Measurements from ENCODE around the gene EPC2. TPM values are rescaled to one million over a fixed set of nuclear protein-coding genes. Genes with fewer than 3 reads are reported as not detected.
A peak's percentile ranks its signal among the peaks of the same experiment; 100 is the strongest.

Gene EPC2
- total RNA-seq, 1 donor from 2014 or later = 35.9 TPM

DNA sequence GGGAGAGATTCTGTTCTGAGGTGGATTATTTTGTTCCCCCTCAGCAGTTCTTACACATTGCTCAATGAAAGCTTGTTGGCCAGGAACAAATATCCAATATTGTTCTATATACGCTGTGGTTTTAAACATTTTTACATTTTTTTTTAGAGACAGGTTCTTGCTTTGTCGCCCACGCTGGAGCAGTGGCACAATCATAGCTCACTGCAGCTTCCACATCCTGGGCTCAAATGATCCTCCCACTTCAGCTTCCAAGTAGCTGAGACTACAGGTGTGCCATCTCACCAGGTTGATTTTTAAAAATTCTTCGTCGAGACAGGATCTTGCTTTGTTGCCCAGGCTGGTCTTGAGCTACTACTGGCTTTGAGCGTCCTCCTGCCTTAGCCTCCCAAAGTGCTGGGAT lies 171.6 kb downstream of the EPC2 start:
- TF ChIP-seq, protein P1, sequence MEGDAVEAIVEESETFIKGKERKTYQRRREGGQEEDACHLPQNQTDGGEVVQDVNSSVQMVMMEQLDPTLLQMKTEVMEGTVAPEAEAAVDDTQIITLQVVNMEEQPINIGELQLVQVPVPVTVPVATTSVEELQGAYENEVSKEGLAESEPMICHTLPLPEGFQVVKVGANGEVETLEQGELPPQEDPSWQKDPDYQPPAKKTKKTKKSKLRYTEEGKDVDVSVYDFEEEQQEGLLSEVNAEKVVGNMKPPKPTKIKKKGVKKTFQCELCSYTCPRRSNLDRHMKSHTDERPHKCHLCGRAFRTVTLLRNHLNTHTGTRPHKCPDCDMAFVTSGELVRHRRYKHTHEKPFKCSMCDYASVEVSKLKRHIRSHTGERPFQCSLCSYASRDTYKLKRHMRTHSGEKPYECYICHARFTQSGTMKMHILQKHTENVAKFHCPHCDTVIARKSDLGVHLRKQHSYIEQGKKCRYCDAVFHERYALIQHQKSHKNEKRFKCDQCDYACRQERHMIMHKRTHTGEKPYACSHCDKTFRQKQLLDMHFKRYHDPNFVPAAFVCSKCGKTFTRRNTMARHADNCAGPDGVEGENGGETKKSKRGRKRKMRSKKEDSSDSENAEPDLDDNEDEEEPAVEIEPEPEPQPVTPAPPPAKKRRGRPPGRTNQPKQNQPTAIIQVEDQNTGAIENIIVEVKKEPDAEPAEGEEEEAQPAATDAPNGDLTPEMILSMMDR (conservative IDR thresholded peaks at IDR 0.05) = no peak
- no peak overlapping the region for H3K4me3 Mint-ChIP-seq
- H3K4me1 Mint-ChIP-seq (ENCODE audit: unreplicated experiment) = peaks cover 20% of the 10 kb centered on the region
- no peaks in the 10 kb centered on the region for H3K36me3 Mint-ChIP-seq
- DNase-seq (ENCODE audit: extremely low spot score, unreplicated experiment) = no peak
- H3K27me3 Mint-ChIP-seq = peaks cover 14% of the 10 kb centered on the region
- H3K27ac Mint-ChIP-seq = no peak overlapping the region
- no peaks in the 10 kb centered on the region for H3K9me3 Mint-ChIP-seq

DNA sequence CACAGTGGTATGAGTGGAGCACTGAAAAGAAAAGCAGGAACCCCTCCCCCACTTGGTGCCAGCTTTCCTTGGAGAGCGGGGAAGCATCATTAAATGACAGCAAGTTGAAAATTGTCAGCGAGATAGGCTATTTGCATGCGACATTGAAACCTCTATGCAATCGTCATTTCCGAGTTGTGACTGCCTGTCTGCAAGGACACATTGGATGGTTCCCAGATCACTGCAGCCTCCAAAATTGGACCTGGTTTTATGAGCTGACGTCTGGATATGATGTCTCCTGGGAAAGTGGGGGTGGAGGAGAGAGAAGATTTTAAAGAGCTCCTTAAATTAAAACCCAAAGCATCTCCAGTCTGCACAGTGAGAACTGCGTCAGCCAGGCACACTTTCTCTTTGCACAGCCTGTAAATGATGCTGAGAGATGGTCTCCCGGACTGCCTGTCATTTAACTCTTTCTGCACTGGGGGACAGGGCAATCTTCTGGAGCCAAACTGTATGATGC lies 172.7 kb downstream of the EPC2 start:
- no peaks in the 10 kb centered on the region for H3K9me3 Mint-ChIP-seq
- peak overlapping the region; percentile 78 for H3K4me3 Mint-ChIP-seq
- DNase-seq (ENCODE audit: extremely low spot score, unreplicated experiment) = no peak
- no peak overlapping the region for H3K27ac Mint-ChIP-seq
- H3K27me3 Mint-ChIP-seq = peaks cover 14% of the 10 kb centered on the region
- H3K36me3 Mint-ChIP-seq = no peaks in the 10 kb centered on the region
- peaks cover 20% of the 10 kb centered on the region for H3K4me1 Mint-ChIP-seq (ENCODE audit: unreplicated experiment)
- TF ChIP-seq, protein P1 (conservative IDR thresholded peaks at IDR 0.05) = no peak

DNA sequence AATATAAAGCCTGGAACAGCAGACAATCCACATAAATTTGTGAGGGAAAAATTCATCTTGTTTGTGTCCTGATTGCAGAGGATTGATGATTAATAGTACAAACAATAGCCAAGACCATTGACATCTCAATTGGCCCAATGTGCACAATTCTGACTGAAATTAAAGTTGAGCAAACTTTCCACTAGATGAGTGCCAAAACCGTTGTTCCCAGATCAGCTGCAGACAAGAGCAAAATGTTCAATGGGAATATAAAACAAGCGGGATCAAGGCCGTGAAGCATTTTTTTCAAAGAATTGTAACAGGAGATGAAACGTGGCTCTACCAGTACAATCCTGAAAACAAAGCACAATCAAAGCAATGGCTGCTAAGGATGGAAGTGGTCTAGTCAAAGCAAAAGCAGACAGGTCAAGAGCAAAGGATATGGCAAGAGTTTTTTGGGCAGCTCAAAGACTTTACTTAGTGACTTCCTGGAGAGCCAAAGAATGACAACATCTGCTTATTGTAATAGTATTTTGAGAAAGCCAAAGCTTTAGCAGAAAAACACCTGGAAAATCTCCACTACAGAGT lies 174.6 kb downstream of the EPC2 start:
- Mint-ChIP-seq H3K36me3 (no peaks in the 10 kb centered on the region), H3K27me3 (peaks cover 14% of the 10 kb centered on the region), H3K4me3 (no peak overlapping the region), H3K4me1 (ENCODE audit: unreplicated experiment) (peaks cover 20% of the 10 kb centered on the region), H3K27ac (no peak overlapping the region), H3K9me3 (no peaks in the 10 kb centered on the region)
- TF ChIP-seq, protein P1 (conservative IDR thresholded peaks at IDR 0.05) = no peak
- no peak for DNase-seq (ENCODE audit: extremely low spot score, unreplicated experiment)

DNA sequence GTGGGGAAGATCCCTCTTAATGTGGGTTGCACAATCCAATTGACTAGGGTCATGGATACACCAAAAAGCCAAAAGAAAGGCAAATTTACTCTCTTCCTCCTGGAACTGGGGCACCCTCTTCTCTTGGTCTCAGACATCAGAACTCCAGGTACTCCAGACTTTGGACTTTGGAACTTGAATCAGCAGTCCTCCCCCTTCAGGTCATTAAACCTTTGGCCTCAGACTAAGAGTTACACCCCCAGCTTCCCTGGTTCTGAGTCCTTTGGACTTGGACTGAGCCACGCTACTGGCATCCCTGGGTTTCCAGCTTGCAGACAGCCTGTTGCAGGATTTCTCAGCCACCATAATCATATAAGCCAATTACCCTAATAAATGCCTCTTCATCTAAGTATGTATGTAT lies 179.6 kb downstream of the EPC2 start:
- Mint-ChIP-seq H3K4me3 (no peak overlapping the region), H3K4me1 (ENCODE audit: unreplicated experiment) (no peaks in the 10 kb centered on the region), H3K27ac (no peak overlapping the region), H3K36me3 (no peaks in the 10 kb centered on the region), H3K9me3 (peaks cover 4% of the 10 kb centered on the region), H3K27me3 (peaks cover 3% of the 10 kb centered on the region)
- DNase-seq (ENCODE audit: extremely low spot score, unreplicated experiment) = no peak
- TF ChIP-seq, protein P1 (conservative IDR thresholded peaks at IDR 0.05) = no peak

DNA sequence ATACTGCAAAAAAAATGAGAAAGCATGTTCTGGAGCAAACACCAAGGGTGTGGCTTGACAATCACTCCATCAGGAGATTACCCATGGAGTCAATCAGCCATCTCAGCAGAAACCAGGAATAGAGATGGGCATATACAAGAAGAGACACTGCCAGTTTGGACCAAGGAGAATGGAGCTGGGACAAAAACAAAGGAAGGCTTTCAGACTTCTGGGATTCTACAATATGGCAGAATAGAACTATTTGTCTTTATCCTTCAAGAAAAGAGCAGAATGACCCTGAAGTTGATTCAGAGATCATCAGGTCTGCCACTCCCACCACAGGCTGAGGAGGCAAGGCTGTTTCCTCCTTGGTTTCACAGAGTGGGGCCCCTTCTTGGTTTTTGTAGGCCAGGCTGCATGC lies 182.2 kb downstream of the EPC2 start:
- peaks cover 7% of the 10 kb centered on the region for H3K27me3 Mint-ChIP-seq
- no peak overlapping the region for H3K27ac Mint-ChIP-seq
- no peak for DNase-seq (ENCODE audit: extremely low spot score, unreplicated experiment)
- peaks cover 4% of the 10 kb centered on the region for H3K9me3 Mint-ChIP-seq
- TF ChIP-seq, protein P1 (conservative IDR thresholded peaks at IDR 0.05) = no peak
- H3K36me3 Mint-ChIP-seq = no peaks in the 10 kb centered on the region
- no peak overlapping the region for H3K4me3 Mint-ChIP-seq
- no peaks in the 10 kb centered on the region for H3K4me1 Mint-ChIP-seq (ENCODE audit: unreplicated experiment)

Measured in type B pancreatic cell (in vitro differentiated cells).